HG03060 (cell line): ENCODE results near the gene NEK11.
"Not testable (repeated sequence)": the region's sequence is repeated elsewhere in the genome, so short reads cannot be mapped to it uniquely, and the experiment has no call there.

ENCODE experiments used
- ATAC-seq: cut with Tn5 transposase; IDR thresholded peaks from one replicate; pipeline ENCODE4 v1.9.1; 2021; ENCODE audit warnings: low read depth, moderate number of reproducible peaks; ENCODE audit not compliant: unreplicated experiment

NEK11 gene

GRCh38 chr3:131350506-131350905 lies 323.8 kb downstream of the NEK11 start:
- ATAC-seq: no peak

- no peak for ATAC-seq
These were observed 326.6 kb downstream of the NEK11 start for GRCh38 chr3:131353016-131353877.

- ATAC-seq: no peak
These were observed 327.3 kb downstream of the NEK11 start for GRCh38 chr3:131353986-131354385.

DNA sequence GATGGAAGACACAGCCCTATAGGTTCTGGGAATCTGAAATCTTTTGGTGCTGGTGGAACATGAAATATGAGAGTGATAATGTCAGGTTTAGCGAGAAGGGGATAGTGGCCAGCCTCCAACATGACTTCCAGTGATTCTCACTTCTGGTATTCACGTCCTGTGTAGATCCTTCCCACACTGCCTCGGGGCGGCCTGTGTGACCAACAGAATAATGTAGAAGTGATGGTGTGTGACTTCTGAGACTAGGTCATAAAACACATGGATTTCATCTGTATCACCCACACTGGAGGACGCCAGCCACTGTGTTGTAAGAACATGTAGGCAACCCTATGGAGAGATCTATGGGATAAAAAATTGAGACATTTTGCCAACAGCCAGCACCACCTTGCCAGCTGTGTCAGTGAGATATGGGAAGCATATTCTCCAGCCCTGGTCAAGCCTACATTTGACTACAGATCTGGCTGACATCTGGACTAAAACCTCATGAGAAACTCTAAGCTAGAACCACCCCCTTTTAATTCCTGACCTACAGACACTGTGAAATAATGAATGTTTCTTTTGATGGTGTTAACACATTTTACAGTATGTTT lies 329.4 kb downstream of the NEK11 start:
- no peak for ATAC-seq

DNA sequence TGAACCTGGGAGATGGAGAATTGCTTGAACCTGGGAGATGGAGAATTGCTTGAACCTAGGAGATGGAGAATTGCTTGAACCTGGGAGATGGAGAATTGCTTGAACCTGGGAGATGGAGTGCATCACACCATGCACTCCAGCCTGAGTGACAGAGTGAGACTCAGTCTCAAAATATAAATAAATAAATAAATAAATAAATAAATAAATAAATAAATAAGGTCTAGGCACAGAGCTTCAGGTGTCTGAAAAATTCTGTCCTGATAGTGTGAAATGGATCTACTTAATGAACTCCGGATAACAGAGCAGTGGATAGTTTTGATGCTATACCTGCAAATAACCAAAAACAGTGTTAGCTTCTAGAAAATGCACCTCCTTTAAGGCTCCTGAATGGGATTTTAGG lies 330.6 kb downstream of the NEK11 start:
- ATAC-seq: no peak

DNA sequence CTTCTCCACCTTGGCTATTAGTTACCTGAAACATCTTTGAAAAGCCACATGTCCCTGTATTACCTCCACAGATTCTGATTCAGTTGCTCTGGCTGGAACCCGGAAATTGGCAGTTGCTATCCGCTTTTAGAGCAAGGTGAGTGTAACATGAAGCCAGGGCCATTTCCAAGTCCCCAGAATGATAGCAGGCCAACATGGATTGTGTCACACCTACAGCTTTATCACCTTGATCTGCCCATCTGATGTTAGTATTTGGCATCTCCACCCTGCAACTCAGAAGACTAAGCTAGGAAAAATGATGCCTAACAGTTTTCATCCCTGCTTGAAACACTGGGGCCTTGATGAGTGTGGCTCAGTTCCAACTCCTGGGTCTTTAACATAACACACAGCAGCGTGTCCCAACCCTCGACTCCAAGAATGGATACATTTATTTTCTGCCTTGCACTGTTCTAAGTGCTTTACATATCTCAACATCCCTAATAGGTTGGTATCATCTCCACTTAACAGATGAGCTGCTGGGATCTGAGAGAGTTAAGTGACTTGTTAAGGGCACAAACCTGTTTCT lies 333.6 kb downstream of the NEK11 start:
- ATAC-seq: no peak

DNA sequence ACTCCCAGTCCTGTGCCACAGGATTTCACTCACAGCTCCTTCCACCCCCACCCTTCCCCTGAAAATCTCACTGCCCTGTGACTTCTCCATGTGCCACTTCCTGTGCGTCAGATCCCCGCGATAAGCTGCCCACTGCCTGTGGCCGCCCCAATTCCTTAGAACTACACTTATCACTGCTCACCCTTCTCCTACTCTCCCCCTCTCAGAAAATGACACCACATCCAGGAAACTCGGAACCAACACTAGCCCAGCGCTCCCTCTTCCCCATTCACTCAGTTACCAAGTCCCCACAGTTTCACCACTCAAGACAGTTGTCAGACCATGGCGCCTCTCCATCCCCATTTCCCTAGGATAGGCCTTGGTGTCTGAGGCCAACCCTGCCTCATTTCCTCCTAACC lies 334.4 kb downstream of the NEK11 start:
- not testable (repeated sequence) for ATAC-seq

DNA sequence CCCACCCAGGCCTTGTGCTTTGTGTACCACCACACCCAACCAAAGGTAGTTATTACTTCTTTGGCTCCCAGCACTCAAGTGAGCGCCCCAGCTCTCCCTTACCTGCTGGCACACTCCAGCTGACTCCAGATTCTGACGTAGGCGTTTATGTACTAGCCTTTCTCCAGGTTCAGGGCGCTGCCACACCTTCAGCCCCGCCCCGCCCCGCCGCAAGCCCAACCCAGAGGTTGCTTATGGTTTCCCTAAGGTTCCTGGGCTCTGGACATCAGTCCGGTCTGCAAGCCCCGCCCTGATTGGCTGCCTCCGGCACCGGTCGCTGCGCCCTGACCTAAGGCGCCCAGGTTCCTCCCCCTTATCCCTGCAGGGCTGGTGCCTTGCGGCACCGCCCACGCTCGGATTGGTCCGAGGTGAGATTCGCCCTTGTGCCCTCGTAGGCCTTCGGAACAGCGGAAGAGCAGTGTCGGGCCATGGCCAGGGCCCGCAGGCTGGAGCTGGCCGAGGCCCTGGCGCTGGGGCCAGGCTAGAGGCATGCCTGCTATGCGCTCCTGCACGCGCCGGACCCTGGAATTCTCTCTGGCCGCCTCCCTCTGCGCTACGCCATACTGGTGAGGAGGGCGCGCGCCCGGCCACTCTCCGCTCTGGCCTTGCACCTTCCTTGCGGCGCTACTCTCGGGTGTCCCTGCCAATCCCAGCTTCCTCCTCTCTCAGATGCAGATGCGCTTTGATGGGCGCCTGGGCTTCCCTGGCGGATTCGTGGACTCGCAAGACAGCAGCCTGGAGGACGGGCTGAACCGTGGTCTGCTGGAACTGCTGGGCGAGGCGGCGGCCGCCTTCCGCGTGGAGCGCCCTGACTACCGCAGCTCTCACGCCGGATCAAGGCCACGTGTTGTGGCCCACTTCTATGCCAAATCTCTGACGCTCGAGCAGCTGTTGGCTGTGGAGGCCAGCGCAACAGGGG lies 335.1 kb downstream of the NEK11 start:
- peak; percentile 79 for ATAC-seq

DNA sequence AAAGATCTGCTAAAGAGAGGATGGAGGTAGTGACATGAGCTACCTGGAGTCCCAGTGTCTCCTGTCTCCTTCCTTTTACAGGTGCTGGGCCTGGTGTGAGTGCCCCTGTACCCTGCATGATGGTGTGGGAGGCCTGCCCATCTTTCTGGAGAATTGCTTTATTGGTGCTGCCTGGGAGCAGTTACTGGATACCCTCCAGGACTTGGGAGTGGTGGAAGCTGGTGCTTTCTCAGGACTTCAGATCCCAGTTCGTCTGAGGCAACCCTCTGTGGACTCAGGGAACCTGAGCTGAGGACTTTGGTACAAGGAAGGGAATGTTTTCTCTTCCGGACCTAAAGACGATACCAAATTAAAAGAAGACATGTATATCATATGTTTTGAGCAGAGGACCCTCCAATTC lies 336.6 kb downstream of the NEK11 start:
- ATAC-seq: no peak

DNA sequence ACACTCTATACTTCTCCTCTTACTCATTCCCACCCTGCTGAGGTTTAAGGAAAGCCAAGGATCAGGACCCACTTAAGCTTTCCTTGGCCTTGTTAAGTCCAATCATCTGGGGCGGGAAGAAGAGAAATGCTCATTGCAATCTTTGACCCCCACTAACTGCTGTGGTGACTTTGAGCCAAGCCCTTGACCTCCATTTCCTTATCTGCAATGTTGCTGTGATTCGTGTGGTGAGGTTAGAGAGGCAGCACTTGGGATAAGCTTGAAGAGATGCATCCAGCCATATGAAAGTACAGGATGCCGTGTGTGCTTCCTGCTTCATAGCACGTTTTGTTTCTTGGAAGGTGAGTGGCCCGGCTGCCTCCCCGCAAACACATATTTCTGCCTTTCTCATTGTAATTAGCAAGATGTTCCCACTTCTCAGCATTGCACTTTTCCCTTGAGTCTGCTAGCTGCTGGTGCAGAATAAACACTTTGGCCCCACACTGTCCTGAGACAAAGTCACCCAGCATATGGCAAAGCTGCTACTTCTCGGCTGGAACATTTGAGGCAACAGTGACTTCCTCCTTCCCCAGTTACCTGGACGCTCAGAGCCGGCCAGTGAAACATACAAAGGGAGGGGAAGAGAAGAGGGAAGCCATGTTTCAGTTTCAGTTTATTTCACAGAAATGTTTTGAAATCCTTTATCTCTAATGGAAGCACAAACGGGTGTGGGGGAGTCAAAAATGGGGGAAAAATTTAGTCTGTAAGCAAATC lies 344.4 kb downstream of the NEK11 start:
- no peak for ATAC-seq

GRCh38 chr3:131371688-131372066 lies 345.0 kb downstream of the NEK11 start:
- no peak for ATAC-seq

DNA sequence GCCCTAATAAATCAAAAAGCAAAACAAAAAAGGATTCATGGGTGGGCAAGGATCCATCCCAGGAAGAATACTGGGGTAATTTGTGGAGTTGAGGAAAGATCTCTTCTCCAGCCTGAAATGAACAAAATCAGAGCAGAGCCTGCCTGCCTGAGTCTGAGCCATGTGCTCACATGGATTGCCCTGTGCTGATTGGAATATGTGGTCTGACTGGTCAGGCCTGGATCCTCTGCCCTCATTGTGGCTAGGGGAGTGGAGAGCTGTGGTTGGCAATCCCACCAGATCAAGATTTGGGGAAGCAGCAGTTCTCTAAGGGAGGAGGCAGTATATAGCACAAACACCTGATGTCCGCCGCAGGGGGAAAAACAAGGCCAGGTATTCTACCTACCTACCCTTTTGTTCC lies 348.1 kb downstream of the NEK11 start:
- ATAC-seq: no peak

DNA sequence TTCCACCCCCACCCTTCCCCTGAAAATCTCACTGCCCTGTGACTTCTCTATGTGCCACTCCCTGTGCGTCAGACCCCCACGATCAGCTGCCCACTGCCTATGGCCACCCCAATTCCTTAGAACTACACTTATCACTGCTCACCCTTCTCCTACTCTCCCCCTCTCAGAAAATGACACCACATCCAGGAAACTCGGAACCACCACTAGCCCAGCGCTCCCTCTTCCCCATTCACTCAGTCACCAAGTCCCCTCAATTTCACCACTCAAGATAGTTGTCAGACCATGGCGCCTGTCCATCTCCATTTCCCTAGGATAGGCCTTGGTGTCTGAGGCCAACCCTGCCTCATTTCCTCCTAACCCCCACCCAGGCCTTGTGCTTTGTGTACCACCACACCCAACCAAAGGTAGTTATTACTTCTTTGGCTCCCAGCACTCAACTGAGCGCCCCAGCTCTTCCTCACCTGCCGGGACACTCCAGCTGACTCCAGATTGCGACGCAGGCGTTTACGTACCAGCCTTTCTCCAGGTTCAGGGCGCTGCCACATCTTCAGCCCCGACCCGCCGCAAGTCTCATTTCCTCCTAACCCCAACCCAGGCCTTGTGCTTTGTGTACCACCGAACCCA lies 354.3 kb downstream of the NEK11 start:
- ATAC-seq: not testable (repeated sequence)

DNA sequence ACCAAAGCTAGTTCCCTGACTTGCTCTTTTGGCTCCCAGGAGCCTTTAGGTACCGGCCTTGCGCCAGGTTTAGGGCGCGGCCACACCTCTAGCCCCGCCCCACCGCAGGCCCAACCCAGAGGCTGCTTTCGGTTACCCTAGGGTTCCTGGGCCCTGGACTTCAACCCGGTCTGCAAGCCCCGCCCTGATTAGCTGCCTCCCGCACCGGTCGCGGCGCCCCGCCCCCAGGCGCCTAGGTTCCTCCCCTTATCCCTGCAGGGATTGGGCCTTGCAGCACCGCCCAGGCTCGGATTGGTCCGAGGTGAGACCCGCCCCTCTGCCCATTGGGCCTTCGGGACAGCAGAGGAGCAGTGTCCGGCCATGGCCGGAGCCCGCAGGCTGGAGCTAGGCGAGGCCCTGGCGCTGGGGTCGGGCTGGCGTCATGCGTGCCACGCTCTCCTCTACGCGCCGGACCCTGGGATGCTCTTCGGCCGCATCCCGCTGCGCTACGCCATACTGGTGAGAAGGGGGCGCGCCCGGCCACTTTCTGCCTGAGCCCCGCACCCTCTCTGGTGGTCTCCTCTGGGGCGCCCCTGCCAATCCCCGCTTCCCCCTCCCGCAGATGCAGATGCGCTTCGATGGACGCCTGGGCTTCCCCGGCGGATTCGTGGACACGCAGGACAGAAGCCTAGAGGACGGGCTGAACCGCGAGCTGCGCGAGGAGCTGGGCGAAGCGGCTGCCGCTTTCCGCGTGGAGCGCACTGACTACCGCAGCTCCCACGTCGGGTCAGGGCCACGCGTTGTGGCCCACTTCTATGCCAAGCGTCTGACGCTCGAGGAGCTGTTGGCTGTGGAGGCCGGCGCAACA lies 355.0 kb downstream of the NEK11 start, which contains the start of gene NUDT16:
TSS of gene NUDT16 (plus strand) at position 330 of the 847 bp plus-strand sequence. CDS start at position 361, 31 bp downstream.
- peak; percentile 95 for ATAC-seq

- no peak for ATAC-seq
These were observed 359.9 kb downstream of the NEK11 start for GRCh38 chr3:131386429-131387165.

DNA sequence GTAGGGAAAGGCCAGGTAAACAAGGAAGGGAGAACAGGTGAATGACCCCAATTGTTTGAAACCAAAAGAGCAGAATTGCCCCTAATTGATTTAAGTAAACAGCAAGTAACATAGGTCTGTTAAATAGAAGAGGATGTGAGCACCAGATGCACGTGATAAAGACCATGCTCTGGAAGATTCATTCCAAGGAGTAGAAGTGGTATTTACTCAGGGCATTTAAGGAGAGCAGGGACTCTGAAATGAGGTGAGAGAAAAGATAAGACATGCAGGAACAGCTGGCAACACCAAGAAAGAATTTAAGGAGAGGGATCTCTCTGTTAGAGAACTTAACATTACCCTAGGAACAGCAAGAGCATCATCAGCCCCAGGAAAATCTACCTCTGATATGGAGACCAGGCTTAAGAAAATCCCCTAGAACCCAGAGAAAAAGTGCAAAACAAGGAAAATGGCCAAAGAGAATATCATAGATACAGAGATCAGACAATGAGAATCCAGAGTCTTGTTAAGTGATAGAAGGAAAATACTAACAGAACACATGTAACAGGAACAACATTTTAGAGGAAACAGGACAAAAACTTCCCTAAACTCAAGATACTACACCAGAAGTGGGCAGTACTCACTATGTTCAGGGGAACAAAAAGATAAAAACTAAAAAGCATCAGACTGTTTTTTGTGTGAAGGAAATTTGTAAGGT lies 361.3 kb downstream of the NEK11 start:
- ATAC-seq: no peak

- no peak for ATAC-seq
These were observed 361.8 kb downstream of the NEK11 start for GRCh38 chr3:131388490-131388799.
